Breast epithelium (tissue), 4 donors: ENCODE results near the gene NPY4R2. TPM values are rescaled to one million over a fixed set of nuclear protein-coding genes. Genes with fewer than 3 reads are reported as not detected.
"Not testable (repeated sequence)": the region's sequence is repeated elsewhere in the genome, so short reads cannot be mapped to it uniquely, and the experiment has no call there.

Experiments used
- DNase-seq, 2 donors: peaks; one replicate each; pipeline ENCODE4 v3.0.0-alpha.2; 2019; ENCODE audit warnings: low spot score in 2 of 2
- H3K27ac ChIP-seq, 2 donors: fragments of 200-600 bp; sonication (generic) in 1 of 2; one replicate each; pipeline ENCODE4 v1.5.1; 2016 to 2019; ENCODE audit warnings: mild to moderate bottlenecking in 1 of 2
- H3K27me3 ChIP-seq, 2 donors: fragments of 200-600 bp; sonication (generic) in 1 of 2; one replicate each; pipeline versions ENCODE4 v1.5.1 to v1.6.0; 2017 to 2019; ENCODE audit warnings: control low read depth in 1 of 2, mild to moderate bottlenecking in 1 of 2
- H3K36me3 ChIP-seq: fragments of 200-600 bp; one replicate; pipeline ENCODE4 v1.5.1; 2019
- H3K4me1 ChIP-seq, 2 donors: fragments of 200-600 bp; sonication (generic); one replicate each; pipeline ENCODE4 v1.5.1; 2016 to 2019; ENCODE audit warnings: control low read depth in 1 of 2
- H3K4me3 ChIP-seq, 3 donors: fragments of 200-600 bp; sonication (generic); 1 replicate in 2 of 3; 2 replicates in 1 of 3; pipeline ENCODE4 v1.5.1; 2016 to 2019; ENCODE audit warnings: mild to moderate bottlenecking in 3 of 3, moderate library complexity in 2 of 3
- H3K9me3 ChIP-seq, 2 donors: fragments of 200-600 bp; sonication (generic) in 1 of 2; one replicate each; pipeline ENCODE4 v1.5.1; 2016 to 2019; ENCODE audit warnings: control low read depth in 1 of 2
- intact Hi-C: fragments of 100-400 bp; cut with DNase I; formaldehyde crosslinking; loops from one replicate; pipeline ENCODE4 v1.15.1; 2023; ENCODE audit warnings: low total_unique reads
- total RNA-seq, 3 donors: library from RNA; depleted of rRNA; stranded (reverse); fragments of >200 nt; gene quantifications; one replicate each; pipeline ENCODE4 v1.1.0, GENCODE V29; 2016

The NPY4R2 gene
- total RNA-seq, 3 donors from 2014 or later = not detected

- H3K4me3 ChIP-seq, H3K9me3 ChIP-seq, H3K36me3 ChIP-seq, intact Hi-C loops, H3K27me3 ChIP-seq, DNase-seq, H3K4me1 ChIP-seq, H3K27ac ChIP-seq: not testable (repeated sequence)
These were observed 4.4 kb upstream of the NPY4R2 start for GRCh38 chr10:47914052-47914451.

- intact Hi-C loops, H3K4me1 ChIP-seq, H3K36me3 ChIP-seq, H3K27me3 ChIP-seq, H3K4me3 ChIP-seq, H3K27ac ChIP-seq, H3K9me3 ChIP-seq, DNase-seq: not testable (repeated sequence)
These were observed 2.5 kb upstream of the NPY4R2 start for GRCh38 chr10:47915849-47916548.

- DNase-seq, H3K4me1 ChIP-seq, H3K27ac ChIP-seq, H3K4me3 ChIP-seq, intact Hi-C loops, H3K27me3 ChIP-seq, H3K9me3 ChIP-seq, H3K36me3 ChIP-seq: not testable (repeated sequence)
These were observed 2.1 kb downstream of the NPY4R2 start for GRCh38 chr10:47920610-47921009.

- H3K4me3 ChIP-seq, H3K27me3 ChIP-seq, H3K9me3 ChIP-seq, H3K4me1 ChIP-seq, intact Hi-C loops, DNase-seq, H3K27ac ChIP-seq, H3K36me3 ChIP-seq: not testable (repeated sequence)
These were observed 4.0 kb downstream of the NPY4R2 start for GRCh38 chr10:47922503-47922902.

- H3K27ac ChIP-seq, H3K4me1 ChIP-seq, intact Hi-C loops, DNase-seq, H3K27me3 ChIP-seq, H3K36me3 ChIP-seq, H3K4me3 ChIP-seq, H3K9me3 ChIP-seq: not testable (repeated sequence)
These were observed 6.2 kb downstream of the NPY4R2 start for GRCh38 chr10:47924628-47925027.

- H3K4me3 ChIP-seq, DNase-seq, intact Hi-C loops: not testable (repeated sequence)
These were observed 8.9 kb downstream of the NPY4R2 start for GRCh38 chr10:47927147-47927916.

GRCh38 chr10:47928225-47928624 lies 9.8 kb downstream of the NPY4R2 start:
- intact Hi-C loops, H3K9me3 ChIP-seq, H3K27me3 ChIP-seq, H3K4me1 ChIP-seq, H3K4me3 ChIP-seq, H3K27ac ChIP-seq, H3K36me3 ChIP-seq, DNase-seq: not testable (repeated sequence)

More at GRCh38 chr10:47927147-47927916, 8.9 kb downstream of the NPY4R2 start:
- not testable (repeated sequence) for H3K27me3 ChIP-seq, H3K36me3 ChIP-seq, H3K9me3 ChIP-seq, H3K4me1 ChIP-seq, H3K27ac ChIP-seq

GRCh38 chr10:47932824-47933223 lies 14.4 kb downstream of the NPY4R2 start:
- intact Hi-C loops, H3K4me3 ChIP-seq, H3K4me1 ChIP-seq, DNase-seq, H3K9me3 ChIP-seq, H3K36me3 ChIP-seq, H3K27me3 ChIP-seq, H3K27ac ChIP-seq: not testable (repeated sequence)

GRCh38 chr10:47933462-47933861 lies 15.0 kb downstream of the NPY4R2 start:
- not testable (repeated sequence) for DNase-seq

GRCh38 chr10:47936772-47937228 lies 18.3 kb downstream of the NPY4R2 start:
- H3K4me3 ChIP-seq, H3K27ac ChIP-seq, intact Hi-C loops, H3K4me1 ChIP-seq, H3K9me3 ChIP-seq, DNase-seq, H3K36me3 ChIP-seq, H3K27me3 ChIP-seq: not testable (repeated sequence)

More at GRCh38 chr10:47933462-47933861, 15.0 kb downstream of the NPY4R2 start:
- H3K27me3 ChIP-seq, intact Hi-C loops, H3K9me3 ChIP-seq, H3K4me1 ChIP-seq, H3K4me3 ChIP-seq, H3K36me3 ChIP-seq, H3K27ac ChIP-seq: not testable (repeated sequence)

GRCh38 chr10:47937634-47938033 lies 19.2 kb downstream of the NPY4R2 start:
- H3K9me3 ChIP-seq, H3K27me3 ChIP-seq, intact Hi-C loops, H3K4me3 ChIP-seq, H3K36me3 ChIP-seq, H3K4me1 ChIP-seq, DNase-seq, H3K27ac ChIP-seq: not testable (repeated sequence)

- H3K27me3 ChIP-seq, H3K9me3 ChIP-seq, H3K4me1 ChIP-seq, H3K36me3 ChIP-seq, intact Hi-C loops, H3K4me3 ChIP-seq, H3K27ac ChIP-seq, DNase-seq: not testable (repeated sequence)
These were observed 22.4 kb downstream of the NPY4R2 start for GRCh38 chr10:47940821-47941220.

- H3K27ac ChIP-seq, H3K4me1 ChIP-seq, H3K9me3 ChIP-seq, DNase-seq, H3K27me3 ChIP-seq, H3K36me3 ChIP-seq, intact Hi-C loops, H3K4me3 ChIP-seq: not testable (repeated sequence)
These were observed 22.9 kb downstream of the NPY4R2 start for GRCh38 chr10:47941379-47941778.
